HCT116 (cell line): ENCODE results near the gene ARHGEF38. TPM values are rescaled to one million over a fixed set of nuclear protein-coding genes. Genes with fewer than 3 reads are reported as not detected.

Source experiments
- ATAC-seq: fragments of 200-7000 bp; cut with Tn5 transposase; 2 replicates; pipeline ENCODE4 v1.9.1; 2020; ENCODE audit warnings: mild to moderate bottlenecking, moderate library complexity
- BruUV-seq: library from RNA; stranded (reverse); fragments of 400-500 nt; replicated peaks from 2 replicates; lab custom pipeline; 2021; lab: Mats Ljungman, UMichigan
- CTCF ChIA-PET: fragments of 300-600 bp; sonication (Branson Sonifier 250); formaldehyde crosslinking; loops from one replicate; lab custom pipeline; 2021; ENCODE audit warnings: antibody characterized with exemption; lab: Charles Lee
- POLR2A ChIA-PET: fragments of 300-600, 350-600 bp; sonication (Branson Sonifier 250); formaldehyde crosslinking; loops from one replicate; lab custom pipeline; 2021; ENCODE audit warnings: antibody characterized with exemption; lab: Charles Lee
- RAD21 ChIA-PET, 2 experiments: fragments of 300-600 bp; sonication (Branson Sonifier 250); formaldehyde crosslinking; loops; one replicate each; lab custom pipeline; 2023; ENCODE audit warnings: low total read pairs in 2 of 2; ENCODE audit not compliant: uncharacterized antibody in 2 of 2, unreplicated experiment in 2 of 2, low non-redundant PET in 1 of 2; lab: Charles Lee
- DNase-seq: peaks from one replicate; pipeline ENCODE4 v3.0.0-alpha.2; 2010; ENCODE audit warnings: low read depth, low spot score
- H2AFZ ChIP-seq: fragments of 200-600 bp; shearing (Covaris generic), sonication (generic); 2 replicates; pipeline ENCODE4 v1.6.1; 2017; ENCODE audit warnings: low read depth, mixed run types, mixed read lengths, antibody characterized with exemption, low read length; ENCODE audit not compliant: poor library complexity, severe bottlenecking
- H3K27ac ChIP-seq: 2 replicates; pipeline ENCODE4 v1.5.1; 2012; ENCODE audit warnings: low read depth, low read length
- H3K27me3 ChIP-seq: fragments of 200-600 bp; sonication (generic); 2 replicates; pipeline ENCODE4 v1.6.1; 2016; ENCODE audit warnings: mixed run types, low read length, mixed read lengths; ENCODE audit not compliant: insufficient read depth
- H3K36me3 ChIP-seq, 2 experiments: fragments of 200-500 bp in 1 of 2; fragments of 200-600 bp in 1 of 2; sonication (Bioruptor generic) in 1 of 2; sonication (generic) in 1 of 2; 2 replicates each; pipeline versions ENCODE4 v1.5.1 to v1.6.1; 2014 to 2016; ENCODE audit warnings: low read length in 2 of 2, inconsistent platforms in 1 of 2, mixed read lengths in 1 of 2, mixed run types in 1 of 2; ENCODE audit not compliant: insufficient read depth in 2 of 2, control insufficient read depth in 1 of 2
- H3K4me1 ChIP-seq, 2 experiments: fragments of 200-600 bp in 1 of 2; sonication (generic) in 1 of 2; 2 replicates each; pipeline versions ENCODE4 v1.5.1 to v1.6.1; 2012 to 2017; ENCODE audit warnings: low read length in 2 of 2, inconsistent platforms in 1 of 2, mild to moderate bottlenecking in 1 of 2, mixed read lengths in 1 of 2, mixed run types in 1 of 2, moderate library complexity in 1 of 2; ENCODE audit not compliant: insufficient read depth in 2 of 2, control insufficient read depth in 1 of 2
- H3K4me2 ChIP-seq: fragments of 200-600 bp; sonication (generic); 2 replicates; pipeline ENCODE4 v1.6.1; 2017; ENCODE audit warnings: mixed run types, low read length, mixed read lengths
- H3K4me3 ChIP-seq, 2 experiments: fragments of 200-600 bp in 1 of 2; sonication (generic) in 1 of 2; replicated peaks in 1 of 2; 2 replicates each; pipeline ENCODE4 v1.5.1; 2011 to 2016; ENCODE audit warnings: low read length in 2 of 2, control low read depth in 1 of 2, low read depth in 1 of 2, mild to moderate bottlenecking in 1 of 2, mixed read lengths in 1 of 2, mixed run types in 1 of 2
- H3K79me2 ChIP-seq: fragments of 200-600 bp; sonication (generic); 2 replicates; pipeline ENCODE4 v1.6.1; 2017; ENCODE audit warnings: mild to moderate bottlenecking, mixed run types, low read length, moderate library complexity, mixed read lengths; ENCODE audit not compliant: insufficient read depth
- H3K9ac ChIP-seq: fragments of 200-600 bp; sonication (generic); 2 replicates; pipeline ENCODE4 v1.6.1; 2016; ENCODE audit warnings: low read length, mixed read lengths
- H3K9me2 ChIP-seq: fragments of 200-600 bp; sonication (generic), shearing (Covaris generic); 2 replicates; pipeline ENCODE4 v1.6.1; 2017; ENCODE audit warnings: mixed run types, mild to moderate bottlenecking, moderate library complexity; ENCODE audit not compliant: insufficient read depth
- H3K9me3 ChIP-seq, 2 experiments: fragments of 200-500 bp in 1 of 2; fragments of 200-600 bp in 1 of 2; sonication (Bioruptor generic) in 1 of 2; sonication (generic) in 1 of 2; 2 replicates each; pipeline ENCODE4 v1.6.1; 2014 to 2017; ENCODE audit warnings: low read length in 2 of 2, mixed read lengths in 2 of 2, inconsistent platforms in 1 of 2, low read depth in 1 of 2, mild to moderate bottlenecking in 1 of 2, mixed run types in 1 of 2, moderate library complexity in 1 of 2; ENCODE audit not compliant: control insufficient read depth in 1 of 2, insufficient read depth in 1 of 2
- H4K20me1 ChIP-seq: fragments of 200-600 bp; sonication (generic), shearing (Covaris generic); 2 replicates; pipeline ENCODE4 v1.6.1; 2017; ENCODE audit warnings: mixed run types, mild to moderate bottlenecking, moderate library complexity; ENCODE audit not compliant: insufficient read depth
- CBX3 ChIP-seq: IDR thresholded peaks from 2 replicates; pipeline ENCODE4 v1.6.1; 2012; ENCODE audit warnings: low read depth
- CEBPB ChIP-seq: IDR thresholded peaks from 2 replicates; pipeline ENCODE4 v1.6.1; 2012; ENCODE audit warnings: low read depth
- EZH2 ChIP-seq: fragments of 200-600 bp; sonication (generic); IDR thresholded peaks from 2 replicates; pipeline ENCODE4 v1.6.1; 2017; ENCODE audit warnings: antibody characterized with exemption, mixed run types
- EZH2phosphoT487 ChIP-seq: fragments of 200-600 bp; IDR thresholded peaks from 2 replicates; pipeline ENCODE4 v1.6.1; 2018; ENCODE audit warnings: antibody characterized with exemption, borderline replicate concordance
- FOSL1 ChIP-seq: IDR thresholded peaks from 2 replicates; pipeline ENCODE4 v1.6.1; 2012; ENCODE audit warnings: low read depth
- MAX ChIP-seq: IDR thresholded peaks from 2 replicates; pipeline ENCODE4 v1.6.1; 2012
- POLR2A ChIP-seq: IDR thresholded peaks from 2 replicates; pipeline ENCODE4 v1.7.0; 2011; ENCODE audit warnings: borderline replicate concordance; ENCODE audit not compliant: insufficient read depth, insufficient read length; ENCODE audit errors: extremely low read depth
- SIN3A ChIP-seq: IDR thresholded peaks from 2 replicates; pipeline ENCODE4 v1.6.1; 2012; ENCODE audit warnings: low read depth
- SP1 ChIP-seq: IDR thresholded peaks from 2 replicates; pipeline ENCODE4 v1.6.1; 2012; ENCODE audit warnings: low read depth
- YY1 ChIP-seq: IDR thresholded peaks from 2 replicates; pipeline ENCODE4 v1.6.1; 2011; ENCODE audit warnings: low read length, low read depth, moderate library complexity, mild to moderate bottlenecking; ENCODE audit not compliant: insufficient replicate concordance; ENCODE audit errors: extremely low read depth
- ZBTB33 ChIP-seq: IDR thresholded peaks from 2 replicates; pipeline ENCODE4 v1.6.1; 2011; ENCODE audit warnings: mild to moderate bottlenecking, low read length, moderate library complexity; ENCODE audit not compliant: insufficient replicate concordance; ENCODE audit errors: extremely low read depth
- ZFX ChIP-seq: fragments of 450-650 bp; IDR thresholded peaks from 2 replicates; pipeline ENCODE4 v1.6.1; 2017
- intact Hi-C: fragments of 100-400 bp; cut with micrococcal nuclease; formaldehyde crosslinking; loops from 2 replicates; pipeline ENCODE4 v1.10.0; 2022
- total RNA-seq: library from RNA; stranded (reverse); gene quantifications from one replicate; pipeline ENCODE4 v1.2.1, GENCODE V29; 2021; ENCODE audit not compliant: unreplicated experiment
- TF ChIP-seq, protein P1 (sequence below): IDR thresholded peaks from 2 replicates; pipeline ENCODE4 v1.6.1; 2012
- TF ChIP-seq, protein P2 (sequence below), 3 experiments: fragments of 200-600 bp in 1 of 3; sonication (generic) in 1 of 3; IDR thresholded peaks in 2 of 3; conservative IDR thresholded peaks in 1 of 3; 2 replicates each; pipeline ENCODE4 v1.5.1; 2012 to 2017; ENCODE audit warnings: low read depth in 2 of 3, low read length in 2 of 3, antibody characterized with exemption in 1 of 3, borderline replicate concordance in 1 of 3, control low read depth in 1 of 3, mild to moderate bottlenecking in 1 of 3, mixed read lengths in 1 of 3, mixed run types in 1 of 3, moderate library complexity in 1 of 3; ENCODE audit not compliant: insufficient read depth in 1 of 3
- TF ChIP-seq, protein P3 (sequence below): IDR thresholded peaks from 2 replicates; pipeline ENCODE4 v1.6.1; 2012; ENCODE audit warnings: low read depth

ARHGEF38 gene
- total RNA-seq, 1 experiment from 2014 or later, result not detected

- H3K27ac ChIP-seq, result no peak overlapping the region
- H3K27me3 ChIP-seq, result no peaks in the 10 kb centered on the region
- H3K4me2 ChIP-seq, result no peak overlapping the region
- no peaks in the 10 kb centered on the region for H3K36me3 ChIP-seq
- no peaks in the 10 kb centered on the region for H3K4me1 ChIP-seq
- BruUV-seq, result no TSS peak
- ChIA-PET POLR2A (no interaction called here), RAD21 (no interaction called here)
- no peaks in the 10 kb centered on the region for H3K9me2 ChIP-seq
- H4K20me1 ChIP-seq, result no peaks in the 10 kb centered on the region
- intact Hi-C loops, result no loop called here
- no peak overlapping the region for H2AFZ ChIP-seq
- no peak overlapping the region for H3K9ac ChIP-seq
- TF ChIP-seq EZH2phosphoT487 (no peak), CEBPB (no peak), ZFX (no peak), POLR2A (no peak), YY1 (no peak), SIN3A (no peak), FOSL1 (no peak), ZBTB33 (no peak), EZH2 (no peak), MAX (no peak), CBX3 (no peak), SP1 (no peak)
- TF ChIP-seq, protein P1, sequence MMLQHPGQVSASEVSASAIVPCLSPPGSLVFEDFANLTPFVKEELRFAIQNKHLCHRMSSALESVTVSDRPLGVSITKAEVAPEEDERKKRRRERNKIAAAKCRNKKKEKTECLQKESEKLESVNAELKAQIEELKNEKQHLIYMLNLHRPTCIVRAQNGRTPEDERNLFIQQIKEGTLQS, result no peak
- TF ChIP-seq, protein P2, sequence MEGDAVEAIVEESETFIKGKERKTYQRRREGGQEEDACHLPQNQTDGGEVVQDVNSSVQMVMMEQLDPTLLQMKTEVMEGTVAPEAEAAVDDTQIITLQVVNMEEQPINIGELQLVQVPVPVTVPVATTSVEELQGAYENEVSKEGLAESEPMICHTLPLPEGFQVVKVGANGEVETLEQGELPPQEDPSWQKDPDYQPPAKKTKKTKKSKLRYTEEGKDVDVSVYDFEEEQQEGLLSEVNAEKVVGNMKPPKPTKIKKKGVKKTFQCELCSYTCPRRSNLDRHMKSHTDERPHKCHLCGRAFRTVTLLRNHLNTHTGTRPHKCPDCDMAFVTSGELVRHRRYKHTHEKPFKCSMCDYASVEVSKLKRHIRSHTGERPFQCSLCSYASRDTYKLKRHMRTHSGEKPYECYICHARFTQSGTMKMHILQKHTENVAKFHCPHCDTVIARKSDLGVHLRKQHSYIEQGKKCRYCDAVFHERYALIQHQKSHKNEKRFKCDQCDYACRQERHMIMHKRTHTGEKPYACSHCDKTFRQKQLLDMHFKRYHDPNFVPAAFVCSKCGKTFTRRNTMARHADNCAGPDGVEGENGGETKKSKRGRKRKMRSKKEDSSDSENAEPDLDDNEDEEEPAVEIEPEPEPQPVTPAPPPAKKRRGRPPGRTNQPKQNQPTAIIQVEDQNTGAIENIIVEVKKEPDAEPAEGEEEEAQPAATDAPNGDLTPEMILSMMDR (IDR thresholded peaks at IDR 0.05 in 2 of 3, conservative IDR thresholded peaks at IDR 0.05 in 1 of 3; ENCODE audit: borderline replicate concordance in 1 of 3, insufficient read depth in 1 of 3, low read depth in 2 of 3, low read length in 2 of 3), result no peak
- TF ChIP-seq, protein P3, sequence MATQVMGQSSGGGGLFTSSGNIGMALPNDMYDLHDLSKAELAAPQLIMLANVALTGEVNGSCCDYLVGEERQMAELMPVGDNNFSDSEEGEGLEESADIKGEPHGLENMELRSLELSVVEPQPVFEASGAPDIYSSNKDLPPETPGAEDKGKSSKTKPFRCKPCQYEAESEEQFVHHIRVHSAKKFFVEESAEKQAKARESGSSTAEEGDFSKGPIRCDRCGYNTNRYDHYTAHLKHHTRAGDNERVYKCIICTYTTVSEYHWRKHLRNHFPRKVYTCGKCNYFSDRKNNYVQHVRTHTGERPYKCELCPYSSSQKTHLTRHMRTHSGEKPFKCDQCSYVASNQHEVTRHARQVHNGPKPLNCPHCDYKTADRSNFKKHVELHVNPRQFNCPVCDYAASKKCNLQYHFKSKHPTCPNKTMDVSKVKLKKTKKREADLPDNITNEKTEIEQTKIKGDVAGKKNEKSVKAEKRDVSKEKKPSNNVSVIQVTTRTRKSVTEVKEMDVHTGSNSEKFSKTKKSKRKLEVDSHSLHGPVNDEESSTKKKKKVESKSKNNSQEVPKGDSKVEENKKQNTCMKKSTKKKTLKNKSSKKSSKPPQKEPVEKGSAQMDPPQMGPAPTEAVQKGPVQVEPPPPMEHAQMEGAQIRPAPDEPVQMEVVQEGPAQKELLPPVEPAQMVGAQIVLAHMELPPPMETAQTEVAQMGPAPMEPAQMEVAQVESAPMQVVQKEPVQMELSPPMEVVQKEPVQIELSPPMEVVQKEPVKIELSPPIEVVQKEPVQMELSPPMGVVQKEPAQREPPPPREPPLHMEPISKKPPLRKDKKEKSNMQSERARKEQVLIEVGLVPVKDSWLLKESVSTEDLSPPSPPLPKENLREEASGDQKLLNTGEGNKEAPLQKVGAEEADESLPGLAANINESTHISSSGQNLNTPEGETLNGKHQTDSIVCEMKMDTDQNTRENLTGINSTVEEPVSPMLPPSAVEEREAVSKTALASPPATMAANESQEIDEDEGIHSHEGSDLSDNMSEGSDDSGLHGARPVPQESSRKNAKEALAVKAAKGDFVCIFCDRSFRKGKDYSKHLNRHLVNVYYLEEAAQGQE, result no peak
- TF ChIP-seq, all 23 proteins: peak for 0
- Histone ChIP-seq H3K4me3 (no peak overlapping the region), H3K79me2 (no peaks in the 10 kb centered on the region), H3K9me3 (no peaks in the 10 kb centered on the region)
- no peak for ATAC-seq
- no peak for DNase-seq
- CTCF ChIA-PET, result interaction anchor here (0.6 kb wide), 1 partner anchor 19 kb away, joined by 3 read pairs; no protein-coding TSS in a partner anchor
Observed at GRCh38 chr4:105652286-105652888, 100.0 kb downstream of the ARHGEF38 start.
